HEK293T (cell line): ENCODE results near the gene HCAR1.

ENCODE experiments used
- ARNT ChIP-seq: fragments of 450-650 bp; IDR thresholded peaks from 2 replicates; pipeline ENCODE4 v1.6.1; 2017; ENCODE audit warnings: mild to moderate bottlenecking
- BHLHE40 ChIP-seq: fragments of 450-650 bp; IDR thresholded peaks from 2 replicates; pipeline ENCODE4 v1.6.1; 2016; ENCODE audit warnings: mild to moderate bottlenecking, moderate library complexity, borderline replicate concordance
- ELF4 ChIP-seq: fragments of 450-650 bp; IDR thresholded peaks from 2 replicates; pipeline ENCODE4 v1.6.1; 2017; ENCODE audit warnings: antibody characterized with exemption
- FOXK2 ChIP-seq: fragments of 450-650 bp; IDR thresholded peaks from 2 replicates; pipeline ENCODE4 v1.6.1; 2016; ENCODE audit warnings: mild to moderate bottlenecking
- FOXM1 ChIP-seq: fragments of 450-650 bp; IDR thresholded peaks from 2 replicates; pipeline ENCODE4 v1.6.1; 2017; ENCODE audit warnings: mild to moderate bottlenecking, borderline replicate concordance
- L3MBTL2 ChIP-seq: fragments of 450-650 bp; conservative IDR thresholded peaks from 2 replicates; pipeline ENCODE4 v1.6.1; 2016; ENCODE audit warnings: mild to moderate bottlenecking
- LEF1 ChIP-seq: fragments of 450-650 bp; IDR thresholded peaks from 2 replicates; pipeline ENCODE4 v1.6.1; 2017; ENCODE audit warnings: mild to moderate bottlenecking, borderline replicate concordance
- SUZ12 ChIP-seq: fragments of 450-650 bp; IDR thresholded peaks from 2 replicates; pipeline ENCODE4 v1.6.1; 2016; ENCODE audit warnings: mild to moderate bottlenecking
- TARDBP ChIP-seq: fragments of 450-650 bp; IDR thresholded peaks from 2 replicates; pipeline ENCODE4 v1.6.1; 2016
- TF ChIP-seq, protein P1 (sequence below): fragments of 450-650 bp; IDR thresholded peaks from 2 replicates; pipeline ENCODE4 v1.6.1; 2016

- TF ChIP-seq BHLHE40 (no peak), FOXM1 (no peak), ARNT (no peak), SUZ12 (no peak), LEF1 (no peak), L3MBTL2 (no peak), FOXK2 (no peak), TARDBP (no peak), ELF4 (no peak)
- TF ChIP-seq, protein P1, sequence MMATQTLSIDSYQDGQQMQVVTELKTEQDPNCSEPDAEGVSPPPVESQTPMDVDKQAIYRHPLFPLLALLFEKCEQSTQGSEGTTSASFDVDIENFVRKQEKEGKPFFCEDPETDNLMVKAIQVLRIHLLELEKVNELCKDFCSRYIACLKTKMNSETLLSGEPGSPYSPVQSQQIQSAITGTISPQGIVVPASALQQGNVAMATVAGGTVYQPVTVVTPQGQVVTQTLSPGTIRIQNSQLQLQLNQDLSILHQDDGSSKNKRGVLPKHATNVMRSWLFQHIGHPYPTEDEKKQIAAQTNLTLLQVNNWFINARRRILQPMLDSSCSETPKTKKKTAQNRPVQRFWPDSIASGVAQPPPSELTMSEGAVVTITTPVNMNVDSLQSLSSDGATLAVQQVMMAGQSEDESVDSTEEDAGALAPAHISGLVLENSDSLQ: no peak
These were observed 16.8 kb upstream of the HCAR1 start for GRCh38 chr12:122747224-122748135.
